ENCODE results near the gene MAGEA12.

DNA sequence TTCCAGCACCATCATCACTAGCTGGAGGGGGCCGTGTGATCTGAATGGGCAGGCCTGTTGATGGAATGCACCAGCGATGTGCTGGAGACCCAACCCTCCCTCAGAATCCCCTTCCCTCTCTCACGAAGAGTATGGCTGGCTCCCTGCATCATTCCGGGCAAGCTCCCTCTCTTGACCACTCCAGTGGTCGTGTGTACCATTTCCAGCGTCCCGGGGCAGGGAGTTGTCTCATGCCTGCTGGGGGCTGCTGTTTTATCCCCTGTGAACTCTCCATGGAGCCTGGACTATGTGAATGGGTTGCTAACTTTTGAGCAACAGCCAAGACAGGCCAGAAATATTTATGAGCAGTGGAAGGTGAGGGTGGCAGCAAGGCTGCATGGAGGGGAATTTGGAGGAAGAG is 8.1 kb upstream of the MAGEA12 start:
- TF ChIP-seq EZH2 (IDR thresholded peaks at IDR 0.05; ENCODE audit: low read length) = no peak
- TF ChIP-seq, protein P1, sequence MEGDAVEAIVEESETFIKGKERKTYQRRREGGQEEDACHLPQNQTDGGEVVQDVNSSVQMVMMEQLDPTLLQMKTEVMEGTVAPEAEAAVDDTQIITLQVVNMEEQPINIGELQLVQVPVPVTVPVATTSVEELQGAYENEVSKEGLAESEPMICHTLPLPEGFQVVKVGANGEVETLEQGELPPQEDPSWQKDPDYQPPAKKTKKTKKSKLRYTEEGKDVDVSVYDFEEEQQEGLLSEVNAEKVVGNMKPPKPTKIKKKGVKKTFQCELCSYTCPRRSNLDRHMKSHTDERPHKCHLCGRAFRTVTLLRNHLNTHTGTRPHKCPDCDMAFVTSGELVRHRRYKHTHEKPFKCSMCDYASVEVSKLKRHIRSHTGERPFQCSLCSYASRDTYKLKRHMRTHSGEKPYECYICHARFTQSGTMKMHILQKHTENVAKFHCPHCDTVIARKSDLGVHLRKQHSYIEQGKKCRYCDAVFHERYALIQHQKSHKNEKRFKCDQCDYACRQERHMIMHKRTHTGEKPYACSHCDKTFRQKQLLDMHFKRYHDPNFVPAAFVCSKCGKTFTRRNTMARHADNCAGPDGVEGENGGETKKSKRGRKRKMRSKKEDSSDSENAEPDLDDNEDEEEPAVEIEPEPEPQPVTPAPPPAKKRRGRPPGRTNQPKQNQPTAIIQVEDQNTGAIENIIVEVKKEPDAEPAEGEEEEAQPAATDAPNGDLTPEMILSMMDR (optimal IDR thresholded peaks at IDR 0.05 in 1 of 3, IDR thresholded peaks at IDR 0.05 in 1 of 3, conservative IDR thresholded peaks at IDR 0.05 in 1 of 3; ENCODE audit: extremely low read depth in 1 of 3, insufficient read depth in 2 of 3, low read length in 3 of 3) = no peak
